GM12801 (cell line): ENCODE results near the gene FOXR2.

Experiments used
- CTCF ChIP-seq: IDR thresholded peaks from one replicate; pipeline ENCODE4 v1.5.1; 2011; ENCODE audit warnings: control low read depth; ENCODE audit not compliant: insufficient read length; ENCODE audit errors: extremely low read depth

FOXR2 gene, protein sequence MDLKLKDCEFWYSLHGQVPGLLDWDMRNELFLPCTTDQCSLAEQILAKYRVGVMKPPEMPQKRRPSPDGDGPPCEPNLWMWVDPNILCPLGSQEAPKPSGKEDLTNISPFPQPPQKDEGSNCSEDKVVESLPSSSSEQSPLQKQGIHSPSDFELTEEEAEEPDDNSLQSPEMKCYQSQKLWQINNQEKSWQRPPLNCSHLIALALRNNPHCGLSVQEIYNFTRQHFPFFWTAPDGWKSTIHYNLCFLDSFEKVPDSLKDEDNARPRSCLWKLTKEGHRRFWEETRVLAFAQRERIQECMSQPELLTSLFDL

GRCh38 chrX:55623100-55623499 is at the start of gene FOXR2:
FOXR2 (plus strand) TSS chrX:55623400; CDS start chrX:55623712, 312 bp downstream.
- no peak for TF ChIP-seq CTCF

DNA sequence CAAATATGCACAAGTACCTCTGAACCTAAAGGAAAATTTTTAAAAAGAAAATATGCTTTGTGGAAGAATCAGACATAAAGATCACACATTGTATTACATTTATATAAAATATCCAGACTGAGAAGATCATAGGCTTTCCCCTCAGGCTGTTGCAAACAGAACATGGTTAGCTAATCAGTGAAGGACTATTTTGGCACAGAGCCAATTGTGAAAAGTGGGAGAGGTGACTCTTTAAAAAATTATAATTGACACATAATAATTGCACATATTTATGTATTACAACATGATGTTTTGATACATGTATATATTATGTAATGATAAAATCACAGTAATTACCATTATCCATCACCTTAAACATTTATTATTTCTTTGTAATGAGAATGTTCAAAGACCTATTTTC is 44.1 kb upstream of the FOXR2 start:
- no peak for TF ChIP-seq CTCF

DNA sequence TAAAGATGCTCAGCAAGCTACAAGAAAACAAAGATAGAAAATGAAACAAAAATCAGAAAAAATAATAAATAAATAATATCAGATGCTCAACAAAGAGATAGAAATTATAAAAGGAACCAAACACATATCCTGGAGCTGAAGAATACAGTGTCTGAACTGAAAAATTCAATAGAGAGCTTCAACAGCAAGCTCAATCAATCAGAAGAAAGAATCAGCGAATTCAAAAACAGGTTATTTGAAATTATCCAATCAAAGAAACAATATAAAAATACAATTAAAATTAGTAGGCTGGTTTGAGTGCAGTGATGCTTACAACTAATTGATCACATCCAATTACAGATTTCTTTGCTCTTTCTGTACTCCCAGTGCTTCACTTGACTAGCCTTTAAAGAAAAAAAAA is 40.8 kb upstream of the FOXR2 start:
- no peak for TF ChIP-seq CTCF

DNA sequence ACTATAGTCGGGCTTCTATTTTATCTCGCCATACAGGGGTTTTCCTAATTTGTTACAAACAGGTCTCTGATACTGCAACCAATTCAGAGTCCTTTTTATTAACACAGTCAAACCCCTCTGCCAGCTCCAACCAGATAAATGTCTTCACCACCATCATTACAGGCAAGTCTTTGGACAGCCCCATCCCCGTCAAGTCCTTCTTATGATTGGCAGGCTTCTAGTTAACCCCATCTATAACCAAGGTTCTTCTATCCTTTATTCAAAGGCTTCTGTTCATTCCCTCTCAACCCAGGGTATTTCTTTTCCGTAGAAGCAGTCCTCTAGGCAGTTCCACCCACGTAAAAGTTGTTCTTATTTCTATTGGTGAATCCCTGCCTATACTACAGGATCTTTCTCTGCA is 29.9 kb upstream of the FOXR2 start:
- no peak for TF ChIP-seq CTCF

- TF ChIP-seq CTCF, result no peak
Measured at GRCh38 chrX:55593756-55594257, 29.4 kb upstream of the FOXR2 start.

DNA sequence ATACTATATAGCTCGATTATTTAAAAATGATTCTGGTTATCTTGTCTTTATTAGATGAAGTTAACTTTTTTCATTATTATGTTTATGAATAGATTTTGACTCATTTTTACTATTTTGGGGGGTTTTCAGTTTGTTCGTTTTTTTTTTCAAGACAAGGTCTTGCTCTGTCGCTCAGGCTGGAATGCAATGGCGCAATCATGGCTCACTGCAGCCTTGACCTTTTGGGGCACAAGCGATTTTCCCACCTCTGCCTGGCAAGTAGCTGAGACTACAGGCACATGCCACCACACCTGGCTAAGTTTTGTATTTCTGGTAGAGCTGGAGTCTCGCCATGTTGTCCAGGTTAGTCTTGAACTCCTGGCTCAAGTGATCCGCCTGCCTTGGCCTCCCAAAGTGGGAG is 24.9 kb upstream of the FOXR2 start:
- TF ChIP-seq CTCF, result no peak

- TF ChIP-seq CTCF, result no peak
Measured at GRCh38 chrX:55619547-55619946, 3.7 kb upstream of the FOXR2 start.
